CD4-positive, CD25-positive, alpha-beta regulatory T cell (primary cell): ENCODE data around the gene DNAH2. TPM values are rescaled to one million over a fixed set of nuclear protein-coding genes. Genes with fewer than 3 reads are reported as not detected.

ENCODE experiments used
- ATAC-seq, 2 donors: fragments of 150-1000 bp; cut with Tn5 transposase; one replicate each; pipeline ENCODE4 v1.10.0; 2021; ENCODE audit warnings: low read depth in 2 of 2, moderate number of reproducible peaks in 2 of 2, moderate library complexity in 1 of 2
- DNase-seq, 3 donors: peaks; one replicate each; pipeline versions ENCODE4 v3.0.0 to v3.0.0-alpha.2; 2012 to 2022; ENCODE audit warnings: mixed read lengths in 1 of 3
- H3K27ac ChIP-seq: one replicate; pipeline ENCODE4 v1.7.0; 2013; ENCODE audit warnings: mild to moderate bottlenecking, low read length; ENCODE audit not compliant: insufficient read depth, poor library complexity, severe bottlenecking
- H3K27me3 ChIP-seq: one replicate; pipeline ENCODE4 v1.7.0; 2013; ENCODE audit warnings: low read length; ENCODE audit not compliant: control insufficient read depth, insufficient read depth
- H3K36me3 ChIP-seq: one replicate; pipeline ENCODE4 v1.7.0; 2013; ENCODE audit warnings: mild to moderate bottlenecking, low read length, moderate library complexity; ENCODE audit not compliant: control insufficient read depth, insufficient read depth
- H3K4me1 ChIP-seq: 2 replicates; pipeline ENCODE4 v1.7.0; 2013; ENCODE audit warnings: mild to moderate bottlenecking, low read length; ENCODE audit not compliant: insufficient read depth, control insufficient read depth, poor library complexity, severe bottlenecking
- H3K4me3 ChIP-seq: one replicate; pipeline ENCODE4 v1.7.0; 2013; ENCODE audit warnings: low read depth, mild to moderate bottlenecking, low read length, moderate library complexity
- H3K9me3 ChIP-seq, 2 experiments: 1 replicate in 1 of 2; 2 replicates in 1 of 2; pipeline ENCODE4 v1.7.0; 2013; ENCODE audit warnings: low read length in 2 of 2, mild to moderate bottlenecking in 1 of 2, moderate library complexity in 1 of 2; ENCODE audit not compliant: control insufficient read depth in 2 of 2
- H3K27ac Mint-ChIP-seq, 3 donors: one replicate each; pipeline ENCODE4 v1.8.0; 2020 to 2022; ENCODE audit warnings: mild to moderate bottlenecking in 3 of 3, mixed read lengths in 3 of 3, moderate library complexity in 2 of 3
- H3K27me3 Mint-ChIP-seq: one replicate; pipeline ENCODE4 v1.8.0; 2022; ENCODE audit warnings: mild to moderate bottlenecking, mixed read lengths
- H3K36me3 Mint-ChIP-seq: one replicate; pipeline ENCODE4 v1.8.0; 2020; ENCODE audit warnings: mixed read lengths
- H3K4me1 Mint-ChIP-seq, 4 donors: one replicate each; pipeline ENCODE4 v1.8.0; 2020 to 2022; ENCODE audit warnings: mixed read lengths in 4 of 4, mild to moderate bottlenecking in 1 of 4
- H3K4me3 Mint-ChIP-seq, 4 donors: one replicate each; pipeline ENCODE4 v1.8.0; 2020 to 2022; ENCODE audit warnings: mild to moderate bottlenecking in 4 of 4, mixed read lengths in 4 of 4, moderate library complexity in 3 of 4
- H3K9me3 Mint-ChIP-seq, 7 donors: one replicate each; pipeline ENCODE4 v1.8.0; 2020 to 2022; ENCODE audit warnings: mixed read lengths in 7 of 7, mild to moderate bottlenecking in 3 of 7, moderate library complexity in 2 of 7
- polyA plus RNA-seq, 4 donors: library from polyadenylated mRNA; unstranded; fragments of 300-500 nt; fragmentation: Illumina TruSeq; gene quantifications; one replicate each; pipeline ENCODE4 v1.2.3, GENCODE V29; 2021
- total RNA-seq: library from RNA; stranded (reverse); gene quantifications from one replicate; pipeline ENCODE4 v1.2.3, GENCODE V29; 2022

The DNAH2 gene
- total RNA-seq (not detected), polyA plus RNA-seq (not detected)

DNA sequence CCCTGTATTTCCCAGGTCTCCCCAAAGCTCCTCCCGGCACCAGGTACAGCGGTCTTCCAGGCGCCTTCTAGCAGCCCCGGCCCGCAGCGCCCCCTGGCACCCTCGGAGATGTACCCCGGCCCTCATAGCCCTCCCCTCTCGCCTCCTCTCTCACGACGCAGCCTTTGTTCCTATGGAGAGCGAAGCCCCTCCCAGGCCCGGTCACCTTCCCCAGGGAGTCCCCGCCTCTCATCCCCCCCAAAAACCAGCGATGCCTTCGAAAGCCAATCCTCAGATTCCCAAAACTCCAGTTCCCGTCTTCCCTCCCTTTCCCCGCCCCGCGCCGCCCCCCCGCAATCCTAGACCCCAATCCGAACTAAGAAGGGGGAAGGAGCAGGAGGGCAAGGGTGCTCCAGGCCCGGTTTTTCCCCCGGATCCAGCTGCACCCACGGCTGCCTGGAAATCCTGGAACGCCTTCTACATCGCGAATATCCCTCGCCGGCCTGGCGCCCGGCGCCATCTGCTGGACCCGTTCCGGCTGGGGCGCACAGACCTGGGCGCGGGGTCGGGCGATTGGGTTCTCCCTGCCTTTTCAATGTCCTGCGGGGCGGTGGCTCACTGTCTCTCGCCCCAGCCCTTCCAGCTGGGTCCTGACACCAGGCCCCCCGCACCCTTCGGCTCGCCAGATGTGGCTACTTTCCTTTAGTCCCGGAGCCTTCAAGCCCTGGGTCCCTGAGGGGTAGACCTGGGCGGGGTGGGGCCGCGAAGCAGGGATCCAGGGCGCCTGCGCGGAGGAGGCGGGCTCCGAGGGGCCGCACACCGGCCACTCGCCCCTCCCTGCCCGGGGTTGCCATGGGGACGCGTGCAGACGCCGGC, at the start of gene DNAH2:
DNAH2 (plus strand) TSS at position 844 of the 855 bp plus-strand sequence. CDS start 1,991 bp downstream, outside the sequence.
- Mint-ChIP-seq H3K4me3 (peak within 1 kb of the TSS in 2 of 4 donors; percentile 19 to 70), H3K36me3 (no peaks in the 10 kb centered on the region), H3K9me3 (peaks cover 0 to 4% (median 0%) of the 10 kb centered on the region in 7 donors), H3K27ac (no peak within 1 kb of the TSS), H3K4me1 (peaks cover 0 to 21% (median 8%) of the 10 kb centered on the region in 4 donors), H3K27me3 (peaks cover 79% of the 10 kb centered on the region)
- H3K9me3 ChIP-seq: no peaks in the 10 kb centered on the region
- peaks cover 15% of the 10 kb centered on the region for H3K4me1 ChIP-seq
- no peaks in the 10 kb centered on the region for H3K36me3 ChIP-seq
- ATAC-seq (peak; percentile 23 to 25), DNase-seq (peak in 1 of 3 donors; percentile 23)
- no peak within 1 kb of the TSS for H3K27ac ChIP-seq
- H3K4me3 ChIP-seq: no peak within 1 kb of the TSS
- H3K27me3 ChIP-seq: peaks cover 33% of the 10 kb centered on the region

DNA sequence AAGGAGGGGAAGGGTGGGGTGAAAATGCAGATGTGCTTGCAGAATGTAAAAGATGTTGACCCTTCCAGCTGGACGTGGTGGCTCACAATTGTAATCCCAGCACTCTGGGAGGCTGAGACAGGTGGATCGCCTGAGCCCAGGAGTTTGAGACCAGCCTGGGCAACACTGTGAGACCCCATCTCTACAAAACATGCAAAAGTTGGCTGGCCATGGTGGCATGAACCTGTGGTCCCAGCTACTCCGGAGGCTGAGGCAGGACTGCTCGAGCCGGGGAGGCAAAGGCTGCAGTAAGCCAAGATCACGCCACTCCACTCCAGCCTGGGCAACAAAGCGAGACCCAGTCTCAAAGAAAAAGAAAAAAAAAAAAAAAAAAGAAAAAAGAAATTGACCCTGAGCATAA, 49.1 kb upstream of the DNAH2 start:
- Histone ChIP-seq H3K27me3 (no peaks in the 10 kb centered on the region), H3K36me3 (peaks cover 46% of the 10 kb centered on the region), H3K4me1 (no peaks in the 10 kb centered on the region), H3K9me3 (peaks cover 4% of the 10 kb centered on the region in 2 experiments), H3K27ac (no peak overlapping the region), H3K4me3 (no peak overlapping the region)
- H3K27ac Mint-ChIP-seq: no peak overlapping the region
- ATAC-seq (no peak), DNase-seq (no peak)
- no peaks in the 10 kb centered on the region for H3K27me3 Mint-ChIP-seq
- H3K36me3 Mint-ChIP-seq: peaks cover 30% of the 10 kb centered on the region
- peaks cover 0 to 3% (median 0%) of the 10 kb centered on the region in 7 donors for H3K9me3 Mint-ChIP-seq
- no peak overlapping the region for H3K4me3 Mint-ChIP-seq
- H3K4me1 Mint-ChIP-seq: no peaks in the 10 kb centered on the region

DNA sequence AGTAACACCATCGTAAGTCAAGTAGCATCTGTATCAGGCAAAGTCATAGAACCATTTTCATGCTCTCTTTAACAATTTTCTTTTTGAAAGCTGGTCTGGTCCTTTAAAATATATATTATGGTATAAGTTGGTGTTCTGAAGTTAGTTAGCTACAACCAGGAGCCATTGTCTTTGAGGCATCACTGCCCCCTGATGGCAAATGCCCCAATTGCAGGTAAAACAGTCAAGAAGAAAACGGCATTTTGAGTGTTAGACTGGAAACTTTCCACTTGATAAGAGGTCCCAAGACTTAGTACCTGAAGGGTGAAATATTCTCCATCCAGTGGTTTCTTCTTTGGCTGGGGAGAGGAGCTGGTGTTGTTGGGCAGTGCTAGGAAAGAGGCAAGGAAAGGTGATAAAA, 44.3 kb upstream of the DNAH2 start:
- H3K4me1 Mint-ChIP-seq: peaks cover 0 to 13% (median 5%) of the 10 kb centered on the region in 4 donors
- no peak overlapping the region for H3K4me3 ChIP-seq

DNA sequence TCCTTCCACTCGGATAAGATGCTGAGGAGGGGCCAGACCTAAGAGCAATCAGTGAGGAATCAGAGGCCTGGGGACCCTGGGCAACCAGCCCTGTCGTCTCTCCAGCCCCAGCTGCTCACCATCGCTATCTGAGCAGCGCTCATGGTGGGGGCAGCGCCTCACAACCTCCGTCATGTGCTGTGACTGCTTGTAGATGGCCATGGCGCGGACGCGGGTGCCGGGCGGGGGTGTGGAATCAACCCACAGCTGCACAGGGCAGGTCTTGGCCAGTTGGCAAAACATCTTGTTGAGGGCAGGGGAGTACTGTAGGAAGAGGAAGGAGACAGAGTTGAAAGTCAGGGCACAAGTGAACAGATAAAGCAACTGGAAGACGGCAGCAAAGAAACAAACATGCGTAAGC, 42.6 kb upstream of the DNAH2 start:
- Mint-ChIP-seq H3K4me1 (peaks cover 0 to 19% (median 6%) of the 10 kb centered on the region in 4 donors), H3K27me3 (no peaks in the 10 kb centered on the region), H3K4me3 (no peak overlapping the region), H3K27ac (peak overlapping the region in 1 of 3 donors; percentile 46), H3K9me3 (peaks cover 0 to 8% (median 0%) of the 10 kb centered on the region in 7 donors), H3K36me3 (peaks cover 37% of the 10 kb centered on the region)
- Histone ChIP-seq H3K27me3 (no peaks in the 10 kb centered on the region), H3K4me1 (no peaks in the 10 kb centered on the region), H3K27ac (no peak overlapping the region), H3K36me3 (peaks cover 50% of the 10 kb centered on the region), H3K9me3 (peaks cover 6 to 8% of the 10 kb centered on the region in 2 experiments), H3K4me3 (no peak overlapping the region)
- no peak for ATAC-seq
- no peak for DNase-seq

More for the DNA sequence above, 44.3 kb upstream of the DNAH2 start:
- Mint-ChIP-seq H3K27me3 (no peaks in the 10 kb centered on the region), H3K9me3 (peaks cover 0 to 8% (median 0%) of the 10 kb centered on the region in 7 donors), H3K4me3 (no peak overlapping the region), H3K36me3 (peaks cover 46% of the 10 kb centered on the region), H3K27ac (no peak overlapping the region)
- Histone ChIP-seq H3K4me1 (no peaks in the 10 kb centered on the region), H3K27me3 (no peaks in the 10 kb centered on the region), H3K27ac (no peak overlapping the region), H3K36me3 (peaks cover 66% of the 10 kb centered on the region), H3K9me3 (peaks cover 6 to 8% of the 10 kb centered on the region in 2 experiments)
- DNase-seq: peak in 1 of 3 donors; percentile 52
- ATAC-seq: no peak

DNA sequence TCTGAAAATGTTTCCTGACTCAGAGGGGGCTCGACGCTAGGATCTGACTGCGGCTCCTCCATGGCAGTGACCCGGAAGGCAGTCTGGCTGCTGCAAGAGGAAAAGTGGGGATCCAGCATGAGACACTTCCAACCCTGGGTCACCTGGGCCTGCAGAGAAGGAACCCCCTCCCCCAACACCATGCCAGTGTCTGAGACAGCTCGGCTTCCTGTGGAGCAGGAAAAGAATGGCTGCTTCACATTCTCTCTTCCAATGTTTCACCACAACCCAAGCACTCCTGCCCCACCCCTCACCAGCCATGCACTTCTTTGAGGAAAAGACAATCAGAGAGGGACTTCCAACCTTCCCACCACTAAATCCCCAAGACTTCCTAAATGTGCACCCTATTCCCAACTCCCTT, 41.0 kb upstream of the DNAH2 start:
- H3K9me3 Mint-ChIP-seq: peaks cover 0 to 8% (median 0%) of the 10 kb centered on the region in 7 donors
- peaks cover 39% of the 10 kb centered on the region for H3K36me3 ChIP-seq
- peaks cover 0 to 23% (median 6%) of the 10 kb centered on the region in 4 donors for H3K4me1 Mint-ChIP-seq

GRCh38 chr17:7677388-7678067, 40.0 kb upstream of the DNAH2 start:
- Histone ChIP-seq H3K27me3 (no peaks in the 10 kb centered on the region), H3K4me3 (no peak overlapping the region), H3K4me1 (no peaks in the 10 kb centered on the region), H3K36me3 (peaks cover 34% of the 10 kb centered on the region), H3K9me3 (peaks cover 6 to 8% of the 10 kb centered on the region in 2 experiments), H3K27ac (no peak overlapping the region)
- Mint-ChIP-seq H3K27me3 (no peaks in the 10 kb centered on the region), H3K27ac (peak overlapping the region in 1 of 3 donors; percentile 80), H3K4me1 (peaks cover 0 to 26% (median 8%) of the 10 kb centered on the region in 4 donors), H3K36me3 (peaks cover 29% of the 10 kb centered on the region), H3K9me3 (peaks cover 0 to 8% (median 0%) of the 10 kb centered on the region in 7 donors), H3K4me3 (peak overlapping the region in 1 of 4 donors; percentile 38)
- DNase-seq: no peak
- ATAC-seq: no peak

More for the DNA sequence above, 41.0 kb upstream of the DNAH2 start:
- Histone ChIP-seq H3K4me3 (no peak overlapping the region), H3K4me1 (no peaks in the 10 kb centered on the region), H3K27me3 (no peaks in the 10 kb centered on the region), H3K27ac (no peak overlapping the region), H3K9me3 (peaks cover 6 to 8% of the 10 kb centered on the region in 2 experiments)
- no peak overlapping the region for H3K4me3 Mint-ChIP-seq
- H3K36me3 Mint-ChIP-seq: peaks cover 30% of the 10 kb centered on the region
- no peak overlapping the region for H3K27ac Mint-ChIP-seq
- no peaks in the 10 kb centered on the region for H3K27me3 Mint-ChIP-seq
- ATAC-seq: no peak
- DNase-seq: no peak

GRCh38 chr17:7684851-7685532, 32.6 kb upstream of the DNAH2 start:
- no peaks in the 10 kb centered on the region for H3K9me3 ChIP-seq
- peak overlapping the region; percentile 96 to 99 (median 97) for H3K4me3 Mint-ChIP-seq
- no peaks in the 10 kb centered on the region for H3K9me3 Mint-ChIP-seq
- peak overlapping the region; percentile 98 for H3K4me3 ChIP-seq
- ATAC-seq: no peak
- H3K36me3 ChIP-seq: no peaks in the 10 kb centered on the region
- peaks cover 7% of the 10 kb centered on the region for H3K27me3 Mint-ChIP-seq
- peaks cover 35% of the 10 kb centered on the region for H3K4me1 ChIP-seq
- peak overlapping the region; percentile 96 for H3K27ac ChIP-seq
- peak in 1 of 3 donors; percentile 17 for DNase-seq
- no peaks in the 10 kb centered on the region for H3K27me3 ChIP-seq
- H3K4me1 Mint-ChIP-seq: peaks cover 9 to 62% (median 32%) of the 10 kb centered on the region in 4 donors
- peaks cover 7% of the 10 kb centered on the region for H3K36me3 Mint-ChIP-seq
- H3K27ac Mint-ChIP-seq: peak overlapping the region; percentile 99 to 100 (median 99)
